Muscle of leg (tissue), 11 donors: ENCODE results near the gene DNAJB13. TPM values are rescaled to one million over a fixed set of nuclear protein-coding genes. Genes with fewer than 3 reads are reported as not detected.
A peak's percentile ranks its signal among the peaks of the same experiment; 100 is the strongest.

Experiments
- DNase-seq: peaks from one replicate; pipeline ENCODE4 v3.0.0; 2013
- H3K27ac ChIP-seq: one replicate; pipeline ENCODE4 v1.5.1; 2013; ENCODE audit warnings: mild to moderate bottlenecking, low read length, control low read depth
- H3K27me3 ChIP-seq: one replicate; pipeline ENCODE4 v1.6.1; 2013; ENCODE audit warnings: low read length; ENCODE audit not compliant: control insufficient read depth, insufficient read depth
- H3K36me3 ChIP-seq: one replicate; pipeline ENCODE4 v1.6.1; 2013; ENCODE audit warnings: low read length; ENCODE audit not compliant: control insufficient read depth, insufficient read depth
- H3K4me1 ChIP-seq: one replicate; pipeline ENCODE4 v1.6.1; 2013; ENCODE audit warnings: low read length; ENCODE audit not compliant: control insufficient read depth, insufficient read depth
- H3K4me3 ChIP-seq: one replicate; pipeline ENCODE4 v1.5.1; 2013; ENCODE audit warnings: low read length, control low read depth
- H3K9me3 ChIP-seq: replicated peaks from 2 replicates; pipeline ENCODE4 v1.6.1; 2013; ENCODE audit warnings: low read depth, low read length; ENCODE audit not compliant: control insufficient read depth
- WGBS: methylation state at CpG from one replicate; pipeline ENCODE4 v1.1.5; 2013; ENCODE audit warnings: missing lambda C conversion rate; ENCODE audit not compliant: insufficient coverage; 5-methylcytosine and 5-hydroxymethylcytosine counted together
- polyA plus RNA-seq, 8 donors: library from polyadenylated mRNA; unstranded; fragments of 120-200 nt; gene quantifications; one replicate each; pipeline versions ENCODE4 v1.2.1 to v1.2.3, GENCODE V29; 2013; ENCODE audit warnings: inconsistent platforms in 1 of 8, low replicate concordance in 1 of 8; ENCODE audit not compliant: insufficient read length in 8 of 8, insufficient read depth in 1 of 8
- total RNA-seq: library from RNA; stranded (reverse); fragments of 120-200 nt; gene quantifications from one replicate; pipeline ENCODE4 v1.2.4, GENCODE V29; 2013

Gene DNAJB13
- total and polyA plus RNA-seq, 9 donors, result 0.18 to 0.80 (median 0.38) TPM

DNA sequence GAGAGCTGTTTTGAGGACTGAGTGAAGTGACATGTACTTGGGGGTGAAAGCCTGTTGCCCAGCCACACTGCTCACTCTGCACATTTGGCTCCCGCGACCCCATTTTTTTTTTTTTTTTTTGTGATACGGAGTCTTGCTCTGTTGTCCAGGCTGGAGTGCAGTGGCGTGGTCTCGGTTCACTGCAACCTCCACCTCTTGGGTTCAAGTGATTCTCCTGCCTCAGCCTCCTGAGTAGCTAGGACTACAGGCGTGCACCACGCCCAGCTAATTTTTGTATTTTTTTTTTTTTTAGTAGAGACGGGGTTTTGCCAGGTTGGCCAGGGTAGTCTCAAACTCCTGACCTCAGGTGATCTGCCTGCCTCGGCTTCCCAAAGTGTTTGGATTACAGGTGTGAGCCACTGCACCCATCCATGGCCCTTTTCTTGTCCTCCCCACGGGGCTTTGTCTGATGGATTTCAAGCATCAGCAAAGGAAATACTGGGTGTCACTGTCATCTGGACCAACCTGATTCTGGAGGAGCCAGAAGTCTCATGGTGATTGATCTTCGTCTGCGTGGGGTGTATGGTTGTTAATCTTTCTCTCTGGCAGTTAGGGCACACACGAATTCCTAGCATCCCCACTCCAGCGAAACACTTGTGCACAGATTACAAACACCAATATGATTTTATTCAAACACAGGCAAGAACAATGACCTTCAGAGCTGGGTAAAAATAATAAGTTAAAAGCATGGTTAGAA is 61.4 kb downstream of the DNAJB13 start:
- Histone ChIP-seq H3K4me3 (no peak overlapping the region), H3K36me3 (peaks cover 49% of the 10 kb centered on the region), H3K4me1 (peaks cover 12% of the 10 kb centered on the region), H3K27me3 (no peaks in the 10 kb centered on the region), H3K27ac (no peak overlapping the region), H3K9me3 (no peaks in the 10 kb centered on the region)
- whole genome bisulfite sequencing, result 97% methylated on average over 3 of the region's 14 CpGs
- DNase-seq, result no peak

DNA sequence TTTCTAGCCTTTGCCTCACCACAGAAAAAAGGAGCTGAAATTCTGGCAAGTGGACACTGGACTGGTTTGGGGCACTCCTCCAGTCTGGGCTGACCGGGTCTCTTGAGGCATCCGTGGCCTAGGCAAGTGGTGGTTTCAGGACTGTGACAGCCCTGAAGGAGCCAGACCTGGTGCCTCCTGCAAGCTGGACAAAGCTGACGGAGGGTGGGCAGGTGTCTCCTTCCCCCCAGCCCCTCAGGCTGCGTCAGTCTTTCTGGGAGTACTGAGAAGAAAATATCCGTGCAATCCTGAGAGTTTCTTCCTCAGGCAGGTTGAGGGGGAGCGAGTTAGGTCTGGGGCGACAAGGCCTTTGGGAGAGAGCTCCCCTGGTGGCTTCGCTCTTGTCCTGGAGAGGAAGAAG is 62.3 kb downstream of the DNAJB13 start:
- Histone ChIP-seq H3K9me3 (no peaks in the 10 kb centered on the region), H3K27ac (no peak overlapping the region), H3K4me3 (no peak overlapping the region), H3K36me3 (peaks cover 55% of the 10 kb centered on the region), H3K27me3 (no peaks in the 10 kb centered on the region), H3K4me1 (peaks cover 17% of the 10 kb centered on the region)
- no peak for DNase-seq
- WGBS, result 86% methylated on average over 5 of the region's 8 CpGs

DNA sequence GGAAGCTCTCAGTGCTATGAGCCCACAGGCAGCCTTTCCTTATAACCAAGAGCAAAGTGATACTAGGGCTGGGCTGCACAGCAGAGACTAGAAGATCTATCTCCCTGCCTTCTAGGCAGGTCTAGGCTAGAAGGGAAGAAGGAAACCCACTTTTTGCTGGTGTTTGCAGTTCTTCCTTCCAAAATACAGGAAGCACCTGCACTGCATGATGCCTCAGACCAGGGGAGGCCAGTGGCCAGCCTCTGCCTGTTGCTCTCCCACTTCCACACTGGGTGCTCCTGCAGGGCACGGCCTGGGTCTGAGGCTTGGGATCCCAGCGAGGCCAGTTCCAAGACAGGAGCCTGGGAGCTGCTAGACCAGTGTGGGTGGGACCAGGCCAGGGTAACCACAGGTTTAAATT is 64.1 kb downstream of the DNAJB13 start:
- peak; percentile 48 for DNase-seq
- Histone ChIP-seq H3K9me3 (no peaks in the 10 kb centered on the region), H3K4me1 (peaks cover 19% of the 10 kb centered on the region), H3K36me3 (peaks cover 55% of the 10 kb centered on the region), H3K27ac (no peak overlapping the region), H3K27me3 (no peaks in the 10 kb centered on the region), H3K4me3 (no peak overlapping the region)
- no CpG with 5 or more reads among the region's 2 CpGs for WGBS

DNA sequence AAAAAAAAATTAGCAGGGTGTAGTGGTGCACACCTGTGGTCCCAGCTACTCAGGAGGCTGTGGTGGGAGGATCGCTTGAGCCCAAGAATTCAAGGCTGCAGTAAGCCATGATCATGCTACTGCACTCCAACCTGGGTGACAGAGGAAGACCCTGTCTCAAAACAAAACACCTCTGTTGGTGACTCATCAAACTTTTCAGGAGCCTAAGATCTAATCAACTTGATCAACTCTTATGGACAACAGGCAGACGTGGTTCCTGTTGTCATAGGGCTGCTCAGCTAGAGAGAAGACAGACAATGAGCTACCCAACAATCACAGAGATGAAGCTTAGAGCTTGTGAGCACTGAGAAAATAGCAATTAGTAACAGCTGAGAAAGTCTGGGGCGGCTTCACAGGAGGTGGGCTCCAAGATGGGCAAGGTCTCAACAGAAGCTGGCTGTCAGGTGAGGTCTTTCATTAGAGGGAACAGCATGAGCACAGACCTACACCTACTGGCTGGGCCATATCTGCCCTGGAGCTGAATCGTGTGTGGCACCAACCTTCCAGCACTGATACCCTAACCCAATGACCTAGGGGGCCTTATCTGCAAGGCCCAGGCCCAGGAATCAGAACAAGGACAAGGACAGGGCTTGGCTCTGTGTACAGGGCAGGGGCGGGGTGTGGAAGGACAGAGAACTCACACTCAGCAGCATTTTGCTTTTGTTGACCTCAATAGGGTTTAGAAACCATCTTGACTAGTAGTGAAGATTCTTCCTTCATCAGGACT is 65.3 kb downstream of the DNAJB13 start:
- no peaks in the 10 kb centered on the region for H3K9me3 ChIP-seq
- H3K27me3 ChIP-seq, result no peaks in the 10 kb centered on the region
- no peak overlapping the region for H3K27ac ChIP-seq
- 97% methylated on average over 4 of the region's 5 CpGs for WGBS
- no peak overlapping the region for H3K4me3 ChIP-seq
- peaks cover 21% of the 10 kb centered on the region for H3K4me1 ChIP-seq
- peaks cover 57% of the 10 kb centered on the region for H3K36me3 ChIP-seq
- DNase-seq, result no peak

DNA sequence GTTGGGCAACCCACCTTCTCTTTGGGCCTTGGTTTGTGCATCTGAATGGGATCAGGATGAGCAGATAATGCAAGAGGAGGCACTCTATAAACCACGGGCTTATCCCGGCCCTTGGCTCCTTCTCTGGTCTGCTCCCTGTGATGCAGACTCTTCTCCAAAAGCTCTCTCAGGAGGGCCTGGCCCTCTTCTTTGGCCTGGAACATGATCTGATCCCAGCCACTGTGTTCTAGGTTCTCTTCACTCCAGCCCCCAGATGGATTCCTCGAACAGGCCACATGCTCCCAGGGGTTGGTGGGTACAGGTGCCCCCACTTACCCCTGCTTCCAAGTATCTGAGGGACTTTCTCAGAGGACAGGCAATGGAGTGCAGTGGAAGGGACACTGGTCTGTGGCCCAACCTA is 66.8 kb downstream of the DNAJB13 start:
- DNase-seq, result no peak
- Histone ChIP-seq H3K27me3 (no peaks in the 10 kb centered on the region), H3K9me3 (no peaks in the 10 kb centered on the region), H3K4me1 (peaks cover 21% of the 10 kb centered on the region), H3K27ac (no peak overlapping the region), H3K36me3 (peaks cover 52% of the 10 kb centered on the region), H3K4me3 (no peak overlapping the region)
- 86% methylated on average over 2 of the region's 3 CpGs for whole genome bisulfite sequencing

DNA sequence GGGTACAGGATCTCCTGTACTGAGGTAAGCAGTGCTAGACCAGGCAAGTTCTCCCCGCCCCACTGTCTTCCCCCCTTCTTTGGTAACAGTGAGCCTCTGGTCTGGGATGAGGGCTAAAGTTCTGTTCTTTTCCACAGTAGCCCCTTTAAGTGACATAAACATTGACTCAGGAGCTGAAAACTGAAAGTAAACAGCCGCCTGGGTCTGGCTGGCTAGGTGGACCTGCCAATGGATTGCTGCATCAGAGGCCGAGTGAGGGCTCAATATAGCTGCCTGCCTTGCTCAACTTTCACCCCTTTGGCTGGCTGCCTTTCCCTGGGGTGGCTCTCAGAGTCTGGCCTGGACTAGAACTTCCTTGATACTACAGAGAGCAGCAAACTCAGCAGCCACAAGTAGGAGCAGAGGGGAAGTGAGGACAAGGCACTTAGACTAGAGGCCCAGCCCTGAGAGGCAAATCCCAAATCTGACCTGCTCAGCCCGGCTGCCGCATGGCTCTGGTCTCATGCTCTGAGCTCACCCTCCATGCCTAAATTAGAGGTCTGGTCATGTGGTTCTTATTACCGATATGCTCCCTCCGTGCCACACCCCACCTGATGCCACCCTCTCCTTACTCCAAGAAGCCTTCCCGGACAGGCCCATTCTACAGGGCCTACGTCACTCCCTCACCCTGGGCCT is 67.6 kb downstream of the DNAJB13 start:
- H3K4me1 ChIP-seq, result peaks cover 21% of the 10 kb centered on the region
- H3K27me3 ChIP-seq, result no peaks in the 10 kb centered on the region
- no peak overlapping the region for H3K4me3 ChIP-seq
- DNase-seq, result peak; percentile 85
- WGBS, result 72% methylated on average over 8 of the region's 9 CpGs
- H3K9me3 ChIP-seq, result no peaks in the 10 kb centered on the region
- H3K36me3 ChIP-seq, result peaks cover 50% of the 10 kb centered on the region
- peak overlapping the region; percentile 50 for H3K27ac ChIP-seq

DNA sequence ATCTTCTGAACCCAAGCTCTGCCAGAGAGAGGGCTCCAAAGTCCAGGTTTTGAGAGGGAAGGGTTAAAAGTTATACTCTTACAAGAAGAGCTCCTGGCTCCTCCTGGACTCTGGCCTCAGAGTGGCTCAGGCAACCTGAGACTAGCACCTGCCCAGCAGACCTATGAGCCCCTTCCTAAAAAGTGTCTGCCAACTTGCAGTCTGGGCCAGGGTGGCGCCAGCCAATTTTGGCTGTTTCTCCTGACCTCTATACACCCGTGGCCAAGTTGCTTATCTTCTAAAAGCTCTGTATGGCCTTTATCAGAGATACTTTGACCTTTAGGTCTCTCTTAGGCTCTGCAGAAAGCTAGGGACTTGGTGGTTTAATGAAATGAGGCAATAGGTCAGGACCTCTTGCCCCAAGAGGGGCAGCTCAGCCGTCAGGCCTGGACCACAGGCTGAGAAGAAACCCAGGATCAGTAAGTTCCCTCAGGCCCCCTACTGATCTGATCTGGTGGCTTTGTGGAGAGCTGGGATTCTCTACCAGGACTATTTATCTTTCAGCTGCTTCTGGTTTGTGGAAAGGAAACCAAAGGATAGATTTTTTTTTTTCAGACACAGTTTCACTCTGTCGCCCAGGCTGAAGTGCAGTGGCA is 68.4 kb downstream of the DNAJB13 start:
- Histone ChIP-seq H3K9me3 (no peaks in the 10 kb centered on the region), H3K36me3 (peaks cover 42% of the 10 kb centered on the region), H3K4me3 (no peak overlapping the region), H3K27me3 (no peaks in the 10 kb centered on the region), H3K27ac (peak overlapping the region; percentile 50), H3K4me1 (peaks cover 21% of the 10 kb centered on the region)
- 64% methylated on average over 2 of the region's 4 CpGs for WGBS
- DNase-seq, result no peak

DNA sequence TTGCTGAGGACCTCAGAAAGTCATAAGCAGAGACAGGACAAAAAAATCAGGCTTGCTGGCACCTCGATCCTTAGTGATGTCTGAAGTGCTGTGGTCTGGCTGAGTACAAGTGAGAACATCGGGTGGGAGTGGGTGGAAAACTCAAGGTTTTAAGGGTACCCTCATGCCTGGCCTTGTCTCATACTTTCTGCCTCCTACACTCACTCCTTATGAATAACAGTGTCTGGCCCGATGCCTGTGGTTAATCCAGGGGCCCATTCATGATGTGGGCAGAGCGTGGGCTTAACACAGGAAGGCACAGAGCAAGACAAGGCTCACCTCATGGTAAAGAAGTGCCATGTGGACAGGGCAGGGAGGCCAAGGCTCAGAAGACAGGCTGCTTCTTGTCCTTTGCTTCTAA is 69.0 kb downstream of the DNAJB13 start:
- no peaks in the 10 kb centered on the region for H3K9me3 ChIP-seq
- no peak overlapping the region for H3K4me3 ChIP-seq
- H3K27me3 ChIP-seq, result no peaks in the 10 kb centered on the region
- peaks cover 37% of the 10 kb centered on the region for H3K36me3 ChIP-seq
- H3K27ac ChIP-seq, result no peak overlapping the region
- WGBS, result 90% methylated on average over 2 of the region's 4 CpGs
- H3K4me1 ChIP-seq, result peaks cover 21% of the 10 kb centered on the region
- DNase-seq, result no peak
